GM19193 (cell line): ENCODE data around the gene BNC1.

Experiments
- POLR2A ChIP-seq: IDR thresholded peaks from 4 replicates; pipeline ENCODE4 v1.6.1; 2011; ENCODE audit not compliant: insufficient read depth, insufficient read length; ENCODE audit errors: extremely low read depth

Gene BNC1

GRCh38 chr15:83304861-83305703, 20.6 kb upstream of the BNC1 start:
- no peak for TF ChIP-seq POLR2A

DNA sequence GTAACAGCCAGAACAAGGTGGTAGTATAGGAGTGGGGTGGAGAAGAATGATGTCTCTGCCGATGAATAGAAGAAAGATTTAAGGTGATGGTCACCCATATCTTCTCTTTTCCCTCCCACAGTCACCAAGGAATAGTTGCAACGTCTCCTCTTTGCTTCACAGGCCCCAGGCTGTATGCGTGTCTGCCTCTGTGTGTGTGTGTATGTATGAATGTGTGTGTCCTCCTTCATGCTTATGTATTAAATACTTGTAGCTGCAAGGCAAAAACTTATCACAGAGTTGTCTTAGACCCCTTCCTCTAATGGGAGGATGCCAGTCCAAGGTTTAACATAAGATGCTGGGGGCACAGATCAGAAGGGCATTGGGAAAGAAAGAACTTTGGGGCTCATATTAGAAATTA, 19.1 kb upstream of the BNC1 start:
- TF ChIP-seq POLR2A, result no peak

GRCh38 chr15:83300826-83301225, 16.4 kb upstream of the BNC1 start:
- TF ChIP-seq POLR2A, result no peak

DNA sequence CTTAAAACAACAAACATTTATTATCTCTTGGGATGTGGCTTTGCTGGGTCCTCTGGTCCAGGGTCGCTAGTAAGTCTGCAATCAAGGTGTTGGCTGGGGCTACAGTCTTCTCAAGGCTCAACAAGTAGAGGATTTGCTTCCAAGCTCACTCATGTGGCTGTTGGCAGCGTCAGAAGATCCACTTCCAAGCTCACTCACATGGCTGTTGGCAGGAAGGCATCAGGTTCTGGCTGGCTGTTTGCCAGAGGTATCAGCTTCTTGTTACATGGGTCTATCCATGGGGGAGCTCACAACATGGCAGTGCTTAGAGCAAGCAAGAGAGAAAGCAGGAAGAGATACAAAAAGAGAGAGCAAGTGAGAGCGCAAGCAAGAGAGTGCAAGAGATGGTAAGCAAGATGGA, 15.0 kb upstream of the BNC1 start:
- TF ChIP-seq POLR2A, result no peak

DNA sequence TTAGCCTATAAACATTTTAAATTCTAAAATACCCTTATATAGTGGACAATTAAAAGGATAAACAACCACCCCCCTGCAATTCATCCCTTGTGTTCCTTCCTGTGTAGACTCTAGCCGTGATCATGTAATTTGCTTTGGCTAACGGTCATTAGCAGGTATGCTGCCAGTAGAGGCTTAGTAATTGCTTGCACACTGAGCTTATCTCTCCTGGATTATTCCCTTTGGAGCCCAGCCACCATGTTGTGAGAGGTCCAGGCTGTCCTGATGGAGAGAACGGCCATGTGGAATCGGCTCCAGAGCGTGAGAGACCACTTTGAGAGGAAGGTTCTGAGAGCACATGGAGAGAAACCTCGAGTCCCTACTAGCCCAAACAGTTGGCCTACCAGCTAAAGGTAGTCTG, 11.0 kb upstream of the BNC1 start:
- TF ChIP-seq POLR2A, result no peak

DNA sequence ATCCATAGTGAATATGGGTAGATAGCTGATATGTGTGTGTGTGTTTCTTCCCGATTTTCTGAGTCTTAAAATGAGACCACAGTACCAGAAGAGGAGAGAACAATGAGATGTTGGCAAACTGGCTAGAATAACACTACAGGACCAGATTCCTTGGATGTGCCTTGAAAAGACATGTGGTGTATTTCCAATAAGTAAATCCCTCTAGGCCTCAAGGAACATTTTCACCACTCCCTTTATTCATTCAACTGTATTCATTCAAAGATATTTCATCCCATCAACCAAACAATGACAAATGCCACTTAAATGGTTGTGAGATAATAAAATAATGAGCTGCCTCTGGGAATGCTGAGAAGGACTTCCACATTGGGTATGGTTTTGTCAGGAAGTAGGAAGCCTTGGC, 8.7 kb upstream of the BNC1 start:
- no peak for TF ChIP-seq POLR2A

- no peak for TF ChIP-seq POLR2A
Measured at GRCh38 chr15:83292317-83292716, 7.9 kb upstream of the BNC1 start.

DNA sequence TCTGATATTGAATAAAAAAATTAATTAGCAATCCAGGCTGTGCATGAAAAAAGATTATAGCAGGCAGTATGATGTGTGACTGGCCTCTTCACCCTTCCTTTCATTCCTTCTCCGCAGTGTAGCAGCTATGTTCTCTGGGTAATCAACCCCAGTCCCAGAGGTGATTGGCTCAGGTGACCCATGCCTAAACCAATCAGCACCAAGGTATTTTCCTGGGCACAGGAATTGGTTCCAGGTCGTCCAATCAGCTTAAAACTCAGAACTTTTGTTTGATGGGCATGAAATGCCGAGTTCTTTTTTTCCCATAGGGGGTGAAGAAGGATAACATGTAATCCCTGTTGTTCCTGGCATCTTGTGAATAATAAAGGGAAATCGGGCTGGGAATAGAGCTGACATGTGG, 5.8 kb upstream of the BNC1 start:
- no peak for TF ChIP-seq POLR2A

DNA sequence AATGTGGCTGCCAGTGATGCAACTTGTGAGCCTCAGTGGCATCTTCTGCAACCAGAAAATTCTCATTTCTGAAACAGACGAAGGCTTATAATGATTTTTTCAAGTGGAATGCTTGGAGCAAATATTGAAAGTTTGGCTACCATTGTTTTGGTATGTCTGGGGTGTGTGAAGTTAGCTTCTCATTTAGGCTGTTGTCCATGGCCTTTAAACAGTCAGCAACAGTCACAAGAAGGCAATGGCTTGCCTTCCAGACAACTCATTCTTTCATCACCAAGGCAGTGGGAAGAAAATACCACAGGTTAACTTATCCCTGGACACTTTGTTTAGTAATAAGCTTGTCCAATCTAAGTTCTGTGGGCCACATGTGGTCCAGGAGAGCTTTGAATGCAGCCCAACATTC, 4.7 kb upstream of the BNC1 start:
- no peak for TF ChIP-seq POLR2A

GRCh38 chr15:83288381-83288801, 3.9 kb upstream of the BNC1 start:
- TF ChIP-seq POLR2A, result no peak

DNA sequence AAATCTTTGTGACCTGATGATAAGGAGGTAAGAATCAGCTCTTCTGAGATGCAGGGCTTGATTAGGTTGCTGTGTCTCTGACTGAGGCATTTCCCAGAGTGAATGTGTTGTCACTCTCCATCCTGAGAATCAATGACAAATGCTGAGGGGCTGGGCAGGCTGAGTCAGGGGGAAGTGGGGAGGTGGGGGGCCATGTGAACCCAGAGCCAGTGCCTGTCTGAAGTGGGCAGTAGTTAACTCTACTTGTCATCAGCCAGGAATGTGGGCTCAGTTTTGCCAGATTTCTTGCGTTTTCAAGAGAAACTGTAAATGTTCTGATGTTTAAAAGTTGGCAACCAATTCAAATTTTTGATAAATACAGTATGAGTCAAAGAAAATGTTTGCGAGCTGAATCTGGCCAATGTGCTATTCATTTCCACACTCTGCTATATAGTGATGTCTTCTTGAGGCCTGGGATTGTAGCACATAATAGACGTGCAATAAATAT, 3.1 kb upstream of the BNC1 start:
- no peak for TF ChIP-seq POLR2A

GRCh38 chr15:83285979-83286553, 1.6 kb upstream of the BNC1 start:
- no peak for TF ChIP-seq POLR2A

DNA sequence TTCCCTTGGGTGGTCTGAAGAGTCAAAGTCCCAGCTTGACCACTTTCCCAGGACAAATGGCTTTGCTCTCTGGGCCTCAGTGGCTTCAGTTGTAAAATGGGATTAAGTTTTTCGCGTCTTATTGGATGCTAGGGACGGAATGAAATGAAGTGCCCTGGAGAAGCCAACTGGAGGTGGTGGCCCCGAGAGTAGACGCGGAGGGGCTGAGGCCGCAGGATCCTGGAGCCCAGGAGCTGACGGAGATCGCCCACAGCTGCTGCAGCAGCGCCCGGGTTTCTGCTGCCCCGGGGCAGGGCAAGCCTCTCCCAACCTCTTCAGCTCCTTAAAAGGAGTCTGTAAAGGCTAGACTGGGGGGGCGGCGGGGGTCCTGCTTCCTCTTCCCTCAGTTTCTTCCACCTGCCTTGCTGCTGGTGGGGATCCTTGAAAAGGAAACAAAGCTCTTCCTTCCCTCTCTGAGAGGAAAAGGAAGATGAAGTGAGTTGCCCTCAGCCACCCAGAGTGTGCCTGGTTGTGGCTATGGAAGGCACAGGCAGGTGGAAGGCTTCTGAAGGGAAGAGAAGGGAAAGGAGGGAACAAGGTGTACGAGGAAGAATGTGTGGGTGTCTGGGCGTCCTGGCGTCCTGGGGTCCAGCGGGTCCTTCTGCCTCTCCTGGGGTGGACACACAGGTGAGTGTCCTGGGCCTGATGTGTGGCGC, 967 bp upstream of the BNC1 start:
- no peak for TF ChIP-seq POLR2A

GRCh38 chr15:83283813-83284558, 478 bp downstream of the BNC1 start:
- TF ChIP-seq POLR2A, result no peak
